HepG2 (cell line): ENCODE data around the gene GARIN3. TPM values are rescaled to one million over a fixed set of nuclear protein-coding genes. Genes with fewer than 3 reads are reported as not detected.
A peak's percentile ranks its signal among the peaks of the same experiment; 100 is the strongest.

Source experiments
- FOXK1 ChIP-seq: sonication (generic); formaldehyde crosslinking; IDR thresholded peaks from 2 replicates; pipeline ENCODE4 v1.4.0; 2020; ENCODE audit warnings: low read depth, missing genetic modification reagents, borderline replicate concordance
- GATAD2A ChIP-seq: IDR thresholded peaks from 2 replicates; pipeline ENCODE4 v1.6.1; 2016
- HDAC1 ChIP-seq: sonication (generic); formaldehyde crosslinking; IDR thresholded peaks from 2 replicates; pipeline ENCODE4 v1.5.1; 2020; ENCODE audit warnings: mild to moderate bottlenecking, missing genetic modification reagents
- LCORL ChIP-seq, 2 experiments: fragments of 450-650 bp in 1 of 2; sonication (generic) in 1 of 2; formaldehyde crosslinking in 1 of 2; IDR thresholded peaks; 2 replicates each; pipeline versions ENCODE4 v1.5.0 to v1.6.1; 2017 to 2020; ENCODE audit warnings: antibody characterized with exemption in 1 of 2, missing genetic modification reagents in 1 of 2
- NFE2L1 ChIP-seq: sonication (generic); formaldehyde crosslinking; IDR thresholded peaks from 2 replicates; pipeline ENCODE4 v1.4.0; 2020; ENCODE audit warnings: missing genetic modification reagents, mild to moderate bottlenecking, borderline replicate concordance
- NFYB ChIP-seq: sonication (generic); formaldehyde crosslinking; IDR thresholded peaks from 2 replicates; pipeline ENCODE4 v1.4.0; 2020; ENCODE audit warnings: missing genetic modification reagents
- SRY ChIP-seq: sonication (generic); formaldehyde crosslinking; IDR thresholded peaks from 2 replicates; pipeline ENCODE4 v1.8.0; 2022; ENCODE audit warnings: mild to moderate bottlenecking, missing genetic modification reagents
- TAF1 ChIP-seq: sonication (generic); formaldehyde crosslinking; IDR thresholded peaks from 2 replicates; pipeline ENCODE4 v1.4.0; 2020; ENCODE audit warnings: missing genetic modification reagents
- ZFY ChIP-seq: sonication (generic); formaldehyde crosslinking; IDR thresholded peaks from 2 replicates; pipeline ENCODE4 v1.4.0; 2020; ENCODE audit warnings: missing genetic modification reagents
- ZNF207 ChIP-seq: fragments of 450-650 bp; IDR thresholded peaks from 2 replicates; pipeline ENCODE4 v1.6.1; 2016; ENCODE audit warnings: antibody characterized with exemption, borderline replicate concordance
- ZNF468 ChIP-seq: sonication (generic); formaldehyde crosslinking; IDR thresholded peaks from 2 replicates; pipeline ENCODE4 v1.8.0; 2022; ENCODE audit warnings: mild to moderate bottlenecking, moderate library complexity, missing genetic modification reagents
- ZNF484 ChIP-seq: sonication (generic); formaldehyde crosslinking; IDR thresholded peaks from 2 replicates; pipeline ENCODE4 v1.5.1; 2020; ENCODE audit warnings: mild to moderate bottlenecking, low read depth, missing genetic modification reagents, borderline replicate concordance
- ZNF879 ChIP-seq: sonication (generic); formaldehyde crosslinking; IDR thresholded peaks from 2 replicates; pipeline ENCODE4 v1.8.1; 2023; ENCODE audit warnings: missing genetic modification reagents
- ZNF883 ChIP-seq: sonication (generic); formaldehyde crosslinking; IDR thresholded peaks from 2 replicates; pipeline ENCODE4 v1.5.1; 2020; ENCODE audit warnings: mild to moderate bottlenecking, missing genetic modification reagents; ENCODE audit errors: not compliant biosample characterization
- polyA plus RNA-seq, 8 experiments: library from polyadenylated mRNA; depleted of rRNA in 3 of 8; stranded (reverse) in 7 of 8; unstranded in 1 of 8; fragments of >200 nt; fragmentation: Illumina TruSeq in 4 of 8; extraction: Trizol in 4 of 8; gene quantifications; 2 replicates each; pipeline versions ENCODE4 v1.2.1 to v1.2.3, GENCODE V29; 2011 to 2016; ENCODE audit warnings: low read depth in 4 of 8, missing spikeins in 1 of 8, mixed read lengths in 1 of 8; ENCODE audit not compliant: insufficient read depth in 1 of 8
- total RNA-seq, 5 experiments: library from RNA; depleted of rRNA; stranded (reverse); fragments of >200 nt; fragmentation: Illumina TruSeq; extraction: Trizol; gene quantifications; 2 replicates each; pipeline ENCODE4 v1.2.3, GENCODE V29; 2016; ENCODE audit warnings: low read depth in 1 of 5
- TF ChIP-seq, protein P1 (sequence below): IDR thresholded peaks from 2 replicates; pipeline ENCODE4 v1.6.1; 2016; ENCODE audit warnings: missing genetic modification reagents, missing compliant biosample characterization
- TF ChIP-seq, protein P2 (sequence below): sonication (generic); formaldehyde crosslinking; IDR thresholded peaks from 2 replicates; pipeline ENCODE4 v1.4.0; 2020; ENCODE audit warnings: mild to moderate bottlenecking, missing genetic modification reagents
- TF ChIP-seq, protein P3 (sequence below): sonication (generic); formaldehyde crosslinking; IDR thresholded peaks from 2 replicates; pipeline ENCODE4 v1.4.0; 2020; ENCODE audit warnings: missing genetic modification reagents, borderline replicate concordance

Gene GARIN3
- total and polyA plus RNA-seq, 2 of the 13 experiments (the other 11 are each of a cell fraction or from before 2014, with no cell fraction given) = not detected

DNA sequence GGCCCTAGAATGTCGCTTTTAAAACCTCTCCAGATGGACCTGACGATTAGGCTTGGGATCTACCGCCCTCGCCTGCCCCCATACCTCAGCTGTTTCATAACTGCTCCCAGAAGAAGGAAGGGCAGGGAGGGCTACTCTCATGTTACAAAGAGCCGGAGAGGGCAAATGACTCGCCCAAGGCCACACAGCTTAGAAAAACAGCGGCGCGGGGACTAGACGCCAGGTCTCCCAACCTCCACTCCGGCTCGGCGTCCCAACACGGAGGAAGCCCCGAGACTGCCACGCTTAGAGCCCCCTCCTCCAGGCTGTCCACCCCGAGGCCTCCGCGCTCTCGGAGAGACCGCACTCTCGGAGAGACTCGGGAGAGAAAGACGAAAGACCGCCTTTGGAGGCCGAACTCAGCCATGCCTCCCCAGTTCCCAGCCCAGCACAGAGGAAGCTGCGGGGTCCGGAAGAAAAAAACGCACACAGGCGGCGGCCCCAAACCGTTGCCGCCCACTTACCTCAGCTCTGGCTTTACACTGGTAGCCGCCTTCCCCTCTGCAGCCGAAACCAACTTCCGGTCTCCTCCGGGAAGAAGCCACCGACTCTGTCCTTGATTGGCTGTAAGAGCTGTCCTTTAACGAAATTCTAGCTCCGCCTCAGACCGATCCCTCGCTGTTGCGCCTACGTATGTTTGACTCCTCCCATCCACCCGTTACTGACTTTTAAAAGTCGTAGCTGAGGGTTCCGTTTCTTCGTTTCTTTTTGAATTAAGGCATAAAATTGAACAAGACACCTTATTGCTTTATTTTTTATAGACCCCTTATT is 23.5 kb downstream of the GARIN3 start, which contains the start of gene MED7 (continued):
- TF ChIP-seq, protein P1, sequence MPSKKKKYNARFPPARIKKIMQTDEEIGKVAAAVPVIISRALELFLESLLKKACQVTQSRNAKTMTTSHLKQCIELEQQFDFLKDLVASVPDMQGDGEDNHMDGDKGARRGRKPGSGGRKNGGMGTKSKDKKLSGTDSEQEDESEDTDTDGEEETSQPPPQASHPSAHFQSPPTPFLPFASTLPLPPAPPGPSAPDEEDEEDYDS (CRISPR knock-in tag) = peak; percentile 84
- TF ChIP-seq HDAC1 (CRISPR knock-in tag) (0 out of 2 replicates have a peak, but pooled peaks have one; percentile 29), ZNF207 (no peak), ZNF468 (CRISPR knock-in tag) (0 out of 2 replicates have a peak, but pooled peaks have one; percentile 49), NFYB (peak; percentile 90), SRY (0 out of 2 replicates have a peak, but pooled peaks have one; percentile 72), FOXK1 (CRISPR knock-in tag) (no peak; the same call in 1 of the 2 replicates), LCORL (IDR thresholded peaks at IDR 0.05) (no peak), LCORL (CRISPR knock-in tag; IDR thresholded peaks at IDR 0.05) (peak; percentile 33; the same call in 1 of the 2 replicates), TAF1 (CRISPR knock-in tag) (peak; percentile 86), ZNF883 (CRISPR knock-in tag) (peak; percentile 74), ZFY (CRISPR knock-in tag) (peak; percentile 74), ZNF879 (CRISPR knock-in tag) (no peak), ZNF484 (CRISPR knock-in tag) (no peak), NFE2L1 (CRISPR knock-in tag) (no peak), GATAD2A (CRISPR knock-in tag) (peak; percentile 23)
- TF ChIP-seq, protein P2, sequence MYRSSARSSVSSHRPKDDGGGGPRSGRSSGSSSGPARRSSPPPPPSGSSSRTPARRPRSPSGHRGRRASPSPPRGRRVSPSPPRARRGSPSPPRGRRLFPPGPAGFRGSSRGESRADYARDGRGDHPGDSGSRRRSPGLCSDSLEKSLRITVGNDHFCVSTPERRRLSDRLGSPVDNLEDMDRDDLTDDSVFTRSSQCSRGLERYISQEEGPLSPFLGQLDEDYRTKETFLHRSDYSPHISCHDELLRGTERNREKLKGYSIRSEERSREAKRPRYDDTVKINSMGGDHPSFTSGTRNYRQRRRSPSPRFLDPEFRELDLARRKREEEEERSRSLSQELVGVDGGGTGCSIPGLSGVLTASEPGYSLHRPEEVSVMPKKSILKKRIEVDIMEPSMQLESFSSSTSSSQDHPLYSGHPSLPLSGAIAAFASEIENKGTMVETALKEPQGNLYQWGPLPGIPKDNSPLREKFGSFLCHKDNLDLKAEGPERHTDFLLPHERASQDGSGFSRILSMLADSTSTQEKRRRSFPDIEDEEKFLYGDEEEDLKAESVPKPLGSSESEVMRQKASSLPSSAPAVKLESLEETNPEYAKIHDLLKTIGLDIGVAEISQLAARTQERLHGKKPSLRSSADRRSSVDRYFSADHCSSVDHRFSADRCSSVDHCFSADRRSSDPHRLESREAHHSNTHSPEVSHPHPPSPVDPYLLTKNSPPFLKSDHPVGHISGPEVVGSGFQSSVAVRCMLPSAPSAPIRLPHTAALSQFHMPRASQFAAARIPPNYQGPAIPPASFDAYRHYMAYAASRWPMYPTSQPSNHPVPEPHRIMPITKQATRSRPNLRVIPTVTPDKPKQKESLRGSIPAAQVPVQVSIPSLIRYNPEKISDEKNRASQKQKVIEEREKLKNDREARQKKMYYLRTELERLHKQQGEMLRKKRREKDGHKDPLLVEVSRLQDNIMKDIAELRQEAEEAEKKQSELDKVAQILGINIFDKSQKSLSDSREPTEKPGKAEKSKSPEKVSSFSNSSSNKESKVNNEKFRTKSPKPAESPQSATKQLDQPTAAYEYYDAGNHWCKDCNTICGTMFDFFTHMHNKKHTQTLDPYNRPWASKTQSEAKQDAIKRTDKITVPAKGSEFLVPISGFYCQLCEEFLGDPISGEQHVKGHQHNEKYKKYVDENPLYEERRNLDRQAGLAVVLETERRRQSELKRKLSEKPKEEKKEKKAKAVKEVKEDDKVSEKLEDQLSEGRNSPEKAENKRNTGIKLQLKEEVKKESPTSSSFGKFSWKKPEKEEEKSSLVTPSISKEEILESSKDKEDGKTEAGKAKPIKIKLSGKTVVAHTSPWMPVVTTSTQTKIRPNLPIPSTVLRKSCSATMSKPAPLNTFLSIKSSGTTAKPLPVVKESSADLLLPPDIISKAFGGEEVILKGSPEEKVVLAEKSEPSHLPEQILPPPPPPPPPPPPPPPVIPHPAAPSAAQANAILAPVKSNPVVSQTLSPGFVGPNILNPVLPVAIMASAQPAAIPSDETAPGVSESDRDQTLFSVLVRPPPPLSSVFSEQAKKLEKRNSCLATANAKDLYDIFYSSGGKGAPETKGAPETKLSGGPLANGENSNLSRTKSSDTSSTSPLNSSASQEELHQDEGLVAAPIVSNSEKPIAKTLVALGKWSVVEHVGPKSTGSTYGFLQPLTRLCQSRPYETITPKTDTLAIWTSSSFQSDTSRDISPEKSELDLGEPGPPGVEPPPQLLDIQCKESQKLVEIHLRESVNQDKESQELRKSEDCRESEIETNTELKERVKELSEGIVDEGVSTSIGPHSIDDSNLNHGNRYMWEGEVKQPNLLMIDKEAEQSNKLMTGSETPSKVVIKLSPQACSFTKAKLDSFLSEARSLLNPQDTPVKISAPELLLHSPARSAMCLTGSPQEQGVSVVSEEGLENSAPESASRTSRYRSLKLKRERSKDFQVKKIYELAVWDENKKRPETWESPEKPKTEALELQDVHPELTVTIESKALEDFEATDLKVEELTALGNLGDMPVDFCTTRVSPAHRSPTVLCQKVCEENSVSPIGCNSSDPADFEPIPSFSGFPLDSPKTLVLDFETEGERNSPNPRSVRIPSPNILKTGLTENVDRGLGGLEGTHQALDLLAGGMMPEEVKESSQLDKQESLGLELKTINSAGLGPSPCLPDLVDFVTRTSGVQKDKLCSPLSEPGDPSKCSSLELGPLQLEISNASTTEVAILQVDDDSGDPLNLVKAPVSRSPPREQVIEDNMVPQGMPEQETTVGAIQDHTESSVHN (CRISPR knock-in tag) = no peak
- TF ChIP-seq, protein P3, sequence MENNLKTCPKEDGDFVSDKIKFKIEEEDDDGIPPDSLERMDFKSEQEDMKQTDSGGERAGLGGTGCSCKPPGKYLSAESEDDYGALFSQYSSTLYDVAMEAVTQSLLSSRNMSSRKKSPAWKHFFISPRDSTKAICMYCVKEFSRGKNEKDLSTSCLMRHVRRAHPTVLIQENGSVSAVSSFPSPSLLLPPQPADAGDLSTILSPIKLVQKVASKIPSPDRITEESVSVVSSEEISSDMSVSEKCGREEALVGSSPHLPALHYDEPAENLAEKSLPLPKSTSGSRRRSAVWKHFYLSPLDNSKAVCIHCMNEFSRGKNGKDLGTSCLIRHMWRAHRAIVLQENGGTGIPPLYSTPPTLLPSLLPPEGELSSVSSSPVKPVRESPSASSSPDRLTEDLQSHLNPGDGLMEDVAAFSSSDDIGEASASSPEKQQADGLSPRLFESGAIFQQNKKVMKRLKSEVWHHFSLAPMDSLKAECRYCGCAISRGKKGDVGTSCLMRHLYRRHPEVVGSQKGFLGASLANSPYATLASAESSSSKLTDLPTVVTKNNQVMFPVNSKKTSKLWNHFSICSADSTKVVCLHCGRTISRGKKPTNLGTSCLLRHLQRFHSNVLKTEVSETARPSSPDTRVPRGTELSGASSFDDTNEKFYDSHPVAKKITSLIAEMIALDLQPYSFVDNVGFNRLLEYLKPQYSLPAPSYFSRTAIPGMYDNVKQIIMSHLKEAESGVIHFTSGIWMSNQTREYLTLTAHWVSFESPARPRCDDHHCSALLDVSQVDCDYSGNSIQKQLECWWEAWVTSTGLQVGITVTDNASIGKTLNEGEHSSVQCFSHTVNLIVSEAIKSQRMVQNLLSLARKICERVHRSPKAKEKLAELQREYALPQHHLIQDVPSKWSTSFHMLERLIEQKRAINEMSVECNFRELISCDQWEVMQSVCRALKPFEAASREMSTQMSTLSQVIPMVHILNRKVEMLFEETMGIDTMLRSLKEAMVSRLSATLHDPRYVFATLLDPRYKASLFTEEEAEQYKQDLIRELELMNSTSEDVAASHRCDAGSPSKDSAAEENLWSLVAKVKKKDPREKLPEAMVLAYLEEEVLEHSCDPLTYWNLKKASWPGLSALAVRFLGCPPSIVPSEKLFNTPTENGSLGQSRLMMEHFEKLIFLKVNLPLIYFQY = no peak
